ENCODE results near the gene PAK2.

GRCh38 chr3:196778755-196779154, 39.1 kb downstream of the PAK2 start:
- TF ChIP-seq POLR2A (IDR thresholded peaks at IDR 0.05; ENCODE audit: low read depth, low read length): no peak
- no peak for TF ChIP-seq POLR2AphosphoS5 (IDR thresholded peaks at IDR 0.05; ENCODE audit: low read depth, low read length)
- no peak for TF ChIP-seq POU2F2 (IDR thresholded peaks at IDR 0.05; ENCODE audit: low read depth, low read length)
- no peak for TF ChIP-seq SPI1 (IDR thresholded peaks at IDR 0.05; ENCODE audit: low read depth, low read length)
- TF ChIP-seq TAF1 (IDR thresholded peaks at IDR 0.05; ENCODE audit: low read depth, low read length): no peak
